Left lobe of liver (tissue), 2 donors: Measurements from ENCODE around the gene BPIFA2. TPM values are rescaled to one million over a fixed set of nuclear protein-coding genes. Genes with fewer than 3 reads are reported as not detected.
A peak's percentile ranks its signal among the peaks of the same experiment; 100 is the strongest.
"Not testable (repeated sequence)": the region's sequence is repeated elsewhere in the genome, so short reads cannot be mapped to it uniquely, and the experiment has no call there.

Experiments
- ATAC-seq: fragments of 200-7000 bp; cut with Tn5 transposase; one replicate; pipeline ENCODE4 v1.9.1; 2020; ENCODE audit warnings: mild to moderate bottlenecking, moderate library complexity
- DNase-seq: peaks from one replicate; pipeline ENCODE4 v3.0.0-alpha.2; 2020; ENCODE audit warnings: low spot score
- total RNA-seq: library from RNA; stranded (reverse); gene quantifications from one replicate; pipeline ENCODE4 v1.2.1, GENCODE V29; 2021
- donor health status: DM: no; HTN: no; CAD: no; lungs with moderate emphysema.
- donor health status: DM: no; HTN: yes; CAD: no.

BPIFA2 gene
- not detected for total RNA-seq

DNA sequence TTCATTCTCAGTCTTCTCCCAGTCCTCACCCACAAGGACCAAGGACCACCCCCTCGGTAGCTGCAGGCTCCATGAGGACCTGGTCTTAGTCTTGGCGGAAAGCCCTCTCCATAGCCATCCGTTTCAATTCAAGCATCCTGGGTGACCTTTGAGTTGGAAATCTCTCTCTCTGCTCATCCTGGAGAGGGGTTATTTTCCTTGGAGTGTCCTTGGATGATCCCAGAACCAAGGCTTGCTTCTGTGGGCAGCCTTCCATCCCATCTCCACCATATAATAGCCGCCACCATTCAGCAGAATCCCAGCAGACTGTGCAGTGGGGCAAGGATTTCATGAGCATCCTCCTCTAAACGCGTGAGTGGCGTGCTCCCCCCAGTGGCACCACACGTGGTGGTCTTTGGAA, at the start of gene BPIFA2:
Gene BPIFA2 (plus strand): TSS at position 301 of the 400 bp plus-strand sequence. CDS start 987 bp downstream, outside the sequence.
- no peak for DNase-seq

GRCh38 chr20:33119725-33120720, 47.9 kb upstream of the BPIFA2 start:
- DNase-seq (no peak), ATAC-seq (no peak)

More for the DNA sequence above, at the start of gene BPIFA2:
- no peak for ATAC-seq

GRCh38 chr20:33120934-33121333, 47.0 kb upstream of the BPIFA2 start:
- DNase-seq (no peak), ATAC-seq (no peak)

DNA sequence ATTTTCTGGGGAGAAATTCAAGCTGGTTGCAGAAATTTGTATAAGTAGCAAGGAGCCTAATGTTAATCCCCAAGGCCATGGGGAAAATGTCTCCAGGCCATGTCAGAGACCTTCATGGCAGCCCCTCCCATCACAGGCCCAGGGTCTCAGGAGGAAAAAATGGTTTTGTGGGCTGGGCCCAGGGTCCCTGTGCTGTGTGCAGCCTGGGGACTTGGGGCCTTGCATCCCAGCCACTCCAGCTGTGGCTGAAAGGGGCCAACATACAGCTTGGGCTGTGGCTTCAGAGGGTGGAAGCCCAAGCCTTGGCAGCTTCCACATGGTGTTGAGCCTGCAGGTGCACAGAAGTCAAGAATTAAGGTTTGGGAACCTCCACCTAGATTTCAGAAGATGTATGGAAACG, 45.7 kb upstream of the BPIFA2 start:
- not testable (repeated sequence) for ATAC-seq, DNase-seq

DNA sequence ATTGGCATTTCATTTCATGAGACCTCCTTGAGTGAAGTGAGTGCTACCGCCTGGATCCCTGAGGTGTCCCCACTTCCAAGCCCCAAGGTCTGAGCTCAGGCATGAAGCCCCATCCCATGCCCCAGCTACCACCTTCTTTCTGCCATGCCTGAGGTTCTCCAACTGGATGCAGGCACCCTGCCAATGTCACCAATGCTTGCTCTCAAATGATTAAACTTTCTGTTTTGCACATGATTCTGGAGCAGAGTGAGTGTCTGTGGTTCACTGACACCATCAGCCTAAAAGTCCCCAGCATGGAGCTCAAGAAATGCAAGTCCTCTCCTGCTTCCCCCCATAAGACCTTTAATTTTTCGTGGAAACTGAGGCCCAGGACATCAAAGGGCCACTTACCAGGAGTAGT, 43.7 kb upstream of the BPIFA2 start:
- ATAC-seq (peak; percentile 49), DNase-seq (peak; percentile 61)

DNA sequence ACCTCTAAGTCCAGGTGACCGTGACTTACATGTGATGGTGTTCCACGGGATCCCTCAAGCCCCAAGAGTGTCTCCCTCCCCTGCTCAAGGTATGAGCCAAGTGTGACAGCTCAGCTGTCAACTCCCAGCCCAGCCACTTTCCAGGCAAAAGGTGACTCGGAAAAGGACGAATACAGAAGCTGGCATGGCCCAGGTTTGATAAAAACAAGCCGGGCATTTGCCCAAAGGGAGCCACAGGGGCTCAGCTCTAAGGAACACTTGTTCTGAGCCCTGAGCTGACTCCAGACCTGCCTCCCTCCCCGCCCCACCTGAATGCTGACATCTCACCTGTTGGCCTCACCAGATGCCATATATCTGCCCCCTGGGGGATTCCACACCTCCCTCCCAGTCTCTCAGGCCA, 43.0 kb upstream of the BPIFA2 start:
- DNase-seq (no peak), ATAC-seq (peak; percentile 36)

DNA sequence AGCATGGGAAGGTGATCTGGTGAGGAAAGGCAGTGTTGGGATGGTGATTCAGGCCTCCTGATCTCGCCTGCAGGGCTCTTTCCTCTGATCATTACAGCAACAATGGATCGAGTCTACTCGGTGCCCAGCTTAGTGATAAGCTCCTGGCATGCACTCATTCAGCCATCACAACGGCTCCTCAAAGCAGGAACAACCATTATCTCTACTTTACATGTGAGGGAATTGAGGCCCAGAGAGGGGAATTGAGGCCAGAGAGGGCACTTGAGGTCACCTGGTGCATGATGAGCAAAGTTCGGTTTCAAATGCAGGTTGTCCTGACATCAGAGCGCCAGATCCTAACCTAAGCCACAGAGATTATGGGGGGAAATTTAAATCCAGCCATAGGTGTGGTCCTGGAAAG, 42.0 kb upstream of the BPIFA2 start:
- DNase-seq (peak; percentile 77), ATAC-seq (peak; percentile 73)

GRCh38 chr20:33127422-33128097, 40.4 kb upstream of the BPIFA2 start:
- no peak for DNase-seq
- ATAC-seq, result peak; percentile 48

DNA sequence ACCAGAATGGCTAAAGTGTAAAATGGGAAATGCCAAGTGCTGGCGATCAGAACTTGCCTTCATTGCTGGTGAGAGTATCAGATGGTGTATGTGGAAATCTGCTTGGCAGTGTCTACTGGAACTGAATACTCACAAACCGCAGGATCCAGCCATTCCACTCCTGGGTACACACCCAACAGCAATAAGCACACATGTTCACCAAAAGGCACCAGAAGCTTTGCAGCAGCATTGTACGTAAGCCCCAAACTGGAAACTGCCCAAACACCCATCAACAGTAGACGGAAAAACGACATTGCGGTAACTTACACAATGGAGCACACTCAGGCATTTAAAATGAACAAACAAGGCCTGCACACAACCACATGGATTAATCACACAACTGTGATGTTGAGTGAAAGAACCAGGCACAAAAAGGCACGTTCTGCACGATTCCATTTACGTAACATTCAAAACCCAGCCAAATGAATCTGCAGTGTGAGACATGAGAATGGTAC, 37.3 kb upstream of the BPIFA2 start:
- ATAC-seq (peak; percentile 73), DNase-seq (peak; percentile 58)

DNA sequence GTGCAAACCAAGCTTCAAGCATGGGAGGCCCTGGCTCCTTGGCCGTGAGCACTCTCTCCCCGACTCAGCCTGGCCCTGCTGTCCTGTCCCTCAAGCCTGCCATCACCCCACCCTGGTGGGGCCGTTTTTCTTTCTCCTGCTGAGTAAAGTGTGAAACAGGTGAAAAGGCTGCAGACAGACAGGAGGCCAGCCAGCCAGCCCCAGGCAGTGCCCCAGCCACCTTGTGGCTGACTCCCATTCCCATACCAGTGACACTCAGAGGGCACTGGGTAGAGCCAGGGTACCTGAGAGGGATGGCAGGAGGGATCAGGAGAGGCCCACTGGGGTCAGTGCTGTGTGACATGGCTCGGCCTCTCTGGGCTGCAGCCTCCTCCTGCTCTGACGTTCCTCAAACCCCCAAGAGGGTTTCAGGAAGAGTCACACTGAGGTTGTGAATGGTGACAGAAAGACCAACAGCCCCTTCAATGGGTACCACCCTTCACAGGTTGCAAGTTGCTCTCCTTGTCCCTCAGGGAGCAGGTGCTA, 35.9 kb upstream of the BPIFA2 start:
- ATAC-seq (no peak), DNase-seq (no peak)

DNA sequence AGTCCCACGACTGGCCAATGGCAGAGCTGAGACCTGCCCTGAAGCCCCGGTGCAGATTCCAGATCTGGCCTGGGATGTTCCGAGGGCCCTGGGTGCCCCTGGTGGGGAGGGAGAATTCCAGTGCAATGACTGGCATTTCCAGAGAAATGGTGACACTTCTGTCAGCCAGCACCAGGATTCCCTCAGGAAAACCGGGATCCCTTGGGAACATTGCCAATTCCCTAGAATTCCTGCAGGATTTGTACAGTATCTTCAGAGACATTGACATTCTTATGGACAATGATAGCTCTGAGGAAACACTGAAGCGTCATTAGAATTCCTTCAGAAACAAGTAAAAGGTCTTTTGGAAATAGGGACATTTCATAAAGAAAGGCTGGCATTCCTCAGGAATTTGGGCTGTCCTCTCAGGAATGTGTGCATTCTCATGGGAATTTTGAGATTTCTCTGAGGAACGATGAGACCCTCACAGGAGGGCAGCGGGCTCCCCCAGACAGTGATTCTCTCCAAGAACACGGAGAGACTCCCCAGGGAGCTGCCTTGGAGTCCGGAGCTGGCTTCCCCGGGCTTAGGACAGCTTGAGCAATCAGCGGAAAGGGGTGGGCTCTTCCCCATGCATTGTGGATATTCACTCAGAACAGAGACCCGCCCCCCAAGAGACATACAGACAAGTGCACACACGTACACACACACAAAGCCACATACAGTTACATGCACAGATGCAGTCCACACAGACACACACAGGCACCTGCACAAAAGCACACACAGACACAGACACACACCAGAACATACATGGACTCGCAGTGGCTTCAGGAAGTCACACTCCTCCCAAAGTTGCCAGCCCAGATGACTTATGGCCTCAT, 35.2 kb upstream of the BPIFA2 start:
- DNase-seq, result no peak
- no peak for ATAC-seq

DNA sequence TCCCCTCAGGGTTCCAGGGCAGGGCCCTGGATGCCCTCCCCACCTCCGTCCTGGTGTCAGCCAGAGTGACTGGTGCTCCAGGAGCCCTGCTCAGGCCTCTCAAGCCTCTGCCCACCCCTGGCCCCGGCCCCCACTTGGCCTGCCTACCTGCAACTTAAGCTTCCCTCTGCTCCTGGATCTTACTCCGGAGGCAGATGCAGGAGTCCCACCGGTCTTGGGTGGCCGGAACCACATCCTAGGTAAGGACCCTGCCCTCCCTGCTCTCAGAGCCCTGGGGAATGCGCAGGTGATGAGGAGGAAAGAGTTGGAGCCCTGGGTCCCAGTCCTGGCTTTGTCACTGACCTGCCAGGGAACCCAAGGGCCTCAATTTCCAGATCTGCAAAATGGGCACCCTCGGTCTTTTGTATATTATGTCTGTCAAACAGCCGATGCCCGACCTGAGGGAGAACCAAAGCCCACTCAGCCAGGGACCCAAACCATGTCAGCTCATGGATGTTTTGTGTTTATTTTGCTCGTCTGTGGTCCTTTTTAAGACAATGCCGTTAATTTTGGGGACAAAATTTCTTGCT, 34.5 kb upstream of the BPIFA2 start:
- no peak for ATAC-seq

GRCh38 chr20:33137195-33137594, 30.8 kb upstream of the BPIFA2 start:
- ATAC-seq, result no peak

More for the DNA sequence above, 34.5 kb upstream of the BPIFA2 start:
- no peak for DNase-seq

GRCh38 chr20:33139467-33139866, 28.5 kb upstream of the BPIFA2 start:
- no peak for DNase-seq
- ATAC-seq, result no peak

More at GRCh38 chr20:33137195-33137594, 30.8 kb upstream of the BPIFA2 start:
- DNase-seq, result no peak

- ATAC-seq (no peak), DNase-seq (no peak)
Observed at GRCh38 chr20:33145521-33145920, 22.4 kb upstream of the BPIFA2 start.

GRCh38 chr20:33147299-33147698, 20.7 kb upstream of the BPIFA2 start:
- no peak for ATAC-seq
- DNase-seq, result no peak

DNA sequence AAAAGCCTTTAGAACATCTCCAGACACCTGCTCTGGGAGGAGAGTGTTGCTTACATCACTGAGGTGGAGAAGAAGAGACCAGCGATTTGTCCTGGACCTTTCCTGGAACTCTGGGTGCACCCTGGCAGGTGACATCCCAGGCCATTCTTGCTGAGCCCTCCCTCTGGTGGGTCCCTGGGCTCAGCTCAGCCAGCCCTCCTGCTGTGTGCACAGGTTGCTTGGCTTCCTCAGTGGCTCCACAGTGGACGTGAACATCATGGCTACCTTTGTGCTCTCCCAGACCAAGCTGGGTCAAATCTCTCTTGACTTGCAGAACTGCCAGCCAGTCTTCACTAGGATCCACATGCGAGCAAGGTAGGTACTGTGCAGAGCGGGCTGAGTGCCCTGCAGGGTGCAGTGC, 19.9 kb upstream of the BPIFA2 start:
- ATAC-seq (no peak), DNase-seq (no peak)

- no peak for DNase-seq
- no peak for ATAC-seq
Observed at GRCh38 chr20:33154252-33154651, 13.7 kb upstream of the BPIFA2 start.

DNA sequence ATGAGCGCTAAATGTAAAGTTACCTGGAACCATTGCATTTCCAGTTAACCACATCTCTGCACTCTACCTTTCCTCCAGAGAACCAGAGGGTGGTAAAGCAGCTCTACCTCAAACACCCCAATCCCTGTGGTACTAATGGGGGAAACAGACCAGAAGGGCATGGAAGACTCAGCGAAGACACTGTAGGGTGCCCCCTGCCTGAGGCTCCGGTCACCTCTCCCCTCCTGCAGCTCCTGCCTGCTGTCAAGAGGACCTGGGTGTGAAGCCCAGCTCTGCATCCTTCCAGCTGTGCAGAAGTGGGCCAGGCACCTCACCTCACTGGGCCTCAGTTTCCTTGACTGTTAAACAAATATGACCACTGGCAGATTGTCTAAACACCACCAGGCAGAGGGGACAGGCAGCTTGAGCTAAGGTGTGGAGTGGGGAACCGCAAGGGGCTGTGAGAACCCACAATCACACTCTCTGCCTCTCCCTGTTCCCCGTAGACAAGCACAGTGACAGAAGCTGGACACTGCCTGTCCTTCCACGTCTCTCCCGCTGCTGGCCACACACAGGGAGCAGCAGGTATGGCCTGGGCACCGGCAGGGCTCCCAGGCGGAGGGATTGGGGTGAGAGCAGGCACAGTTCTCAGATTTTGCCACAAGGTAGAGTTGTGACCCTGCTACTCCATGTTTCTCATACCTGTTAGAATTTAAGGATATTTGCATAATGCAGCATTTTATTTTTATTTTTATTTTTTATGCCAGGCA, 9.1 kb upstream of the BPIFA2 start:
- DNase-seq (peak; percentile 16), ATAC-seq (no peak)
